ENCODE results near the gene CBLN3. TPM values are rescaled to one million over a fixed set of nuclear protein-coding genes. Genes with fewer than 3 reads are reported as not detected.

The CBLN3 gene
- total and polyA plus RNA-seq, 8 donors = 0.81 to 4.2 (median 2.1) TPM; not detected in 2

DNA sequence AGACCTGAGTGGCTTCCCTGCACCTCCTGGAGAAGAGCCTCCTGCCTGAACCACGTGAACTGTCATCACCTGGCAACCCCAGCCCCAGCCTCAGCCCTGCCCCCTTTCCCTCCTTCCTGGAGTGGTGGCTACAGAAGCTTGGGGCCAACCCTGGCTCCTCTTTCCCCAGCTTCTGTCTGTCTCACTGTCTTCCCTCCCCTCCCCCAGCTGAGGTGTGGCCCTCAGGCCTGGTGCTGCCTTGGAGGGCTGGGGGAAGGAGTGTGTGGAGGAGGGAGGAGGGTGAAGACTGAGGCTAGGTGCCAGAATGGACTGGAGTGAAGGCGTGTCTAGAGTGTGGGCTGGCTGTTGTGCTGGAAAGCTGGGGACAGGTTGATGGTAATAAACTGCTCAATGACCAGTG is 51.8 kb downstream of the CBLN3 start:
- H3K4me3 ChIP-seq = no peak overlapping the region
- peak in 1 of 2 donors; percentile 7 for DNase-seq
- intact Hi-C loops (cut with DNase I; ENCODE audit: low total_unique reads) = no loop called here
- H3K9me3 ChIP-seq = no peaks in the 10 kb centered on the region
- no peak overlapping the region for H3K27ac ChIP-seq
- TF ChIP-seq POLR2AphosphoS5 (IDR thresholded peaks at IDR 0.05) (no peak), EP300 (IDR thresholded peaks at IDR 0.05) (no peak), POLR2A (IDR thresholded peaks at IDR 0.05) (no peak)
- TF ChIP-seq, protein P1, sequence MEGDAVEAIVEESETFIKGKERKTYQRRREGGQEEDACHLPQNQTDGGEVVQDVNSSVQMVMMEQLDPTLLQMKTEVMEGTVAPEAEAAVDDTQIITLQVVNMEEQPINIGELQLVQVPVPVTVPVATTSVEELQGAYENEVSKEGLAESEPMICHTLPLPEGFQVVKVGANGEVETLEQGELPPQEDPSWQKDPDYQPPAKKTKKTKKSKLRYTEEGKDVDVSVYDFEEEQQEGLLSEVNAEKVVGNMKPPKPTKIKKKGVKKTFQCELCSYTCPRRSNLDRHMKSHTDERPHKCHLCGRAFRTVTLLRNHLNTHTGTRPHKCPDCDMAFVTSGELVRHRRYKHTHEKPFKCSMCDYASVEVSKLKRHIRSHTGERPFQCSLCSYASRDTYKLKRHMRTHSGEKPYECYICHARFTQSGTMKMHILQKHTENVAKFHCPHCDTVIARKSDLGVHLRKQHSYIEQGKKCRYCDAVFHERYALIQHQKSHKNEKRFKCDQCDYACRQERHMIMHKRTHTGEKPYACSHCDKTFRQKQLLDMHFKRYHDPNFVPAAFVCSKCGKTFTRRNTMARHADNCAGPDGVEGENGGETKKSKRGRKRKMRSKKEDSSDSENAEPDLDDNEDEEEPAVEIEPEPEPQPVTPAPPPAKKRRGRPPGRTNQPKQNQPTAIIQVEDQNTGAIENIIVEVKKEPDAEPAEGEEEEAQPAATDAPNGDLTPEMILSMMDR (IDR thresholded peaks at IDR 0.05) = no peak
- WGBS, 5 donors = 42 to 66% (median 61%) methylated on average over 2 of the region's 2 CpGs
- no peaks in the 10 kb centered on the region for H3K27me3 ChIP-seq
- peaks cover 0 to 50% (median 35%) of the 10 kb centered on the region in 4 donors for H3K36me3 ChIP-seq
- H3K4me1 ChIP-seq = no peaks in the 10 kb centered on the region

- no peak for DNase-seq
- Histone ChIP-seq H3K27ac (no peak overlapping the region), H3K9me3 (no peaks in the 10 kb centered on the region), H3K36me3 (peaks cover 0 to 56% (median 37%) of the 10 kb centered on the region in 4 donors), H3K4me3 (no peak overlapping the region), H3K27me3 (no peaks in the 10 kb centered on the region), H3K4me1 (no peaks in the 10 kb centered on the region)
- 81 to 89% (median 86%) methylated on average over 7 of the region's 7 CpGs for WGBS, 5 donors
- TF ChIP-seq POLR2A (IDR thresholded peaks at IDR 0.05) (no peak), POLR2AphosphoS5 (IDR thresholded peaks at IDR 0.05) (no peak), EP300 (IDR thresholded peaks at IDR 0.05) (no peak)
- TF ChIP-seq, protein P1 (IDR thresholded peaks at IDR 0.05) = no peak
- intact Hi-C loops (cut with DNase I; ENCODE audit: low total_unique reads) = no loop called here
Measured at GRCh38 chr14:24377126-24377525, 52.3 kb downstream of the CBLN3 start.

Other genes starting within 250 kb of the CBLN3 start
- 100 to 1,000 TPM in 1 of 5 donors, 10 to 100 TPM in 4; 14.3 to 227 (median 23.9) TPM for gene IPO4, start 240.9 kb downstream of the CBLN3 start, total RNA-seq
- 10 to 100 TPM in 1 of 3 donors, 1 to 10 TPM in 2; 9.3 to 15.2 (median 9.8) TPM for gene IPO4, start 240.9 kb downstream of the CBLN3 start, polyA plus RNA-seq
- gene TM9SF1, start 234.2 kb downstream of the CBLN3 start, total RNA-seq = 10 to 100 TPM in 4 of 5 donors, 1 to 10 TPM in 1; 6.4 to 79.7 (median 31.6) TPM
- 10 to 100 TPM; 14.6 to 28.2 (median 14.7) TPM for gene TM9SF1, start 234.2 kb downstream of the CBLN3 start, polyA plus RNA-seq
- gene TSSK4, start 224.0 kb downstream of the CBLN3 start, total RNA-seq = under 1 TPM in 1 of 5 donors, not detected in 4; 0.73 TPM
- gene TSSK4, start 224.0 kb downstream of the CBLN3 start, polyA plus RNA-seq = not detected
- 10 to 100 TPM in 4 of 5 donors, not detected in 1; 27.8 to 37.2 (median 31.8) TPM for gene CHMP4A, start 216.2 kb downstream of the CBLN3 start, total RNA-seq
- 100 to 1,000 TPM in 1 of 3 donors, 10 to 100 TPM in 2; 66.5 to 135 (median 70.7) TPM for gene CHMP4A, start 216.2 kb downstream of the CBLN3 start, polyA plus RNA-seq
- gene MDP1, start 213.6 kb downstream of the CBLN3 start, total RNA-seq = 10 to 100 TPM in 3 of 5 donors, 1 to 10 TPM in 1, not detected in 1; 9.3 to 16.1 (median 14.2) TPM
- gene MDP1, start 213.6 kb downstream of the CBLN3 start, polyA plus RNA-seq = 10 to 100 TPM; 25.6 to 26.9 (median 26.2) TPM
- 100 to 1,000 TPM in 3 of 5 donors, 10 to 100 TPM in 1, not detected in 1; 85.4 to 166 (median 132) TPM for gene NEDD8, start 197.3 kb downstream of the CBLN3 start, total RNA-seq
- gene NEDD8, start 197.3 kb downstream of the CBLN3 start, polyA plus RNA-seq = 100 to 1,000 TPM; 235 to 244 (median 237) TPM
- 100 to 1,000 TPM in 1 of 5 donors, 10 to 100 TPM in 4; 13.9 to 204 (median 31.2) TPM for gene GMPR2, start 196.7 kb downstream of the CBLN3 start, total RNA-seq
- gene GMPR2, start 196.7 kb downstream of the CBLN3 start, polyA plus RNA-seq = 10 to 100 TPM; 48.3 to 85.7 (median 53.9) TPM
- 10 to 100 TPM in 4 of 5 donors, 1 to 10 TPM in 1; 7.2 to 63.6 (median 39.1) TPM for gene TINF2, start 187.0 kb downstream of the CBLN3 start, total RNA-seq
- 10 to 100 TPM; 46.6 to 61.1 (median 50.6) TPM for gene TINF2, start 187.0 kb downstream of the CBLN3 start, polyA plus RNA-seq
- 10 to 100 TPM in 1 of 5 donors, 1 to 10 TPM in 4; 2.6 to 11.7 (median 4.9) TPM for gene TGM1, start 166.5 kb downstream of the CBLN3 start, total RNA-seq
- gene TGM1, start 166.5 kb downstream of the CBLN3 start, polyA plus RNA-seq = 100 to 1,000 TPM in 1 of 3 donors, 1 to 10 TPM in 2; 1.7 to 131 (median 5.3) TPM
- 100 to 1,000 TPM in 4 of 5 donors, 10 to 100 TPM in 1; 16.0 to 230 (median 187) TPM for gene RABGGTA, start 158.1 kb downstream of the CBLN3 start, total RNA-seq
- 10 to 100 TPM; 33.8 to 68.4 (median 41.9) TPM for gene RABGGTA, start 158.1 kb downstream of the CBLN3 start, polyA plus RNA-seq
- gene DHRS1, start 129.9 kb downstream of the CBLN3 start, total RNA-seq = 10 to 100 TPM in 3 of 5 donors, 1 to 10 TPM in 2; 5.3 to 71.9 (median 17.4) TPM
- gene DHRS1, start 129.9 kb downstream of the CBLN3 start, polyA plus RNA-seq = 10 to 100 TPM; 20.1 to 52.1 (median 30.1) TPM
- 10 to 100 TPM in 4 of 5 donors, 1 to 10 TPM in 1; 5.4 to 25.7 (median 12.8) TPM for gene NOP9, start 129.8 kb downstream of the CBLN3 start, total RNA-seq
- 10 to 100 TPM in 1 of 3 donors, 1 to 10 TPM in 2; 6.5 to 11.8 (median 8.4) TPM for gene NOP9, start 129.8 kb downstream of the CBLN3 start, polyA plus RNA-seq
- gene CIDEB, start 121.7 kb downstream of the CBLN3 start, total RNA-seq = 10 to 100 TPM in 2 of 5 donors, 1 to 10 TPM in 3; 5.0 to 11.2 (median 6.4) TPM
- 10 to 100 TPM in 1 of 3 donors, 1 to 10 TPM in 2; 6.0 to 14.2 (median 6.0) TPM for gene CIDEB, start 121.7 kb downstream of the CBLN3 start, polyA plus RNA-seq
- gene LTB4R2, start 119.5 kb downstream of the CBLN3 start, total RNA-seq = 10 to 100 TPM in 3 of 5 donors, 1 to 10 TPM in 1, not detected in 1; 9.9 to 71.5 (median 24.5) TPM
- gene LTB4R2, start 119.5 kb downstream of the CBLN3 start, polyA plus RNA-seq = 1 to 10 TPM in 1 of 3 donors, under 1 TPM in 1, not detected in 1; 0.25 to 6.0 TPM
- gene LTB4R, start 118.2 kb downstream of the CBLN3 start, total RNA-seq = 10 to 100 TPM in 3 of 5 donors, 1 to 10 TPM in 1, not detected in 1; 3.3 to 92.8 (median 24.6) TPM
- 10 to 100 TPM in 1 of 3 donors, 1 to 10 TPM in 2; 1.4 to 67.2 (median 4.1) TPM for gene LTB4R, start 118.2 kb downstream of the CBLN3 start, polyA plus RNA-seq
- 100 to 1,000 TPM in 1 of 5 donors, 10 to 100 TPM in 4; 18.2 to 118 (median 33.3) TPM for gene ADCY4, start 94.6 kb downstream of the CBLN3 start, total RNA-seq
- 10 to 100 TPM; 15.2 to 18.9 (median 18.8) TPM for gene ADCY4, start 94.6 kb downstream of the CBLN3 start, polyA plus RNA-seq
- gene RIPK3, start 89.7 kb downstream of the CBLN3 start, total RNA-seq = 10 to 100 TPM in 4 of 5 donors, 1 to 10 TPM in 1; 6.4 to 42.6 (median 12.5) TPM
- gene RIPK3, start 89.7 kb downstream of the CBLN3 start, polyA plus RNA-seq = 10 to 100 TPM; 12.7 to 18.3 (median 14.3) TPM
- gene NFATC4, start 61.5 kb downstream of the CBLN3 start, total RNA-seq = 10 to 100 TPM; 20.1 to 64.8 (median 33.0) TPM
- gene NFATC4, start 61.5 kb downstream of the CBLN3 start, polyA plus RNA-seq = 100 to 1,000 TPM in 1 of 3 donors, 10 to 100 TPM in 2; 71.4 to 119 (median 99.0) TPM
- 10 to 100 TPM in 2 of 5 donors, 1 to 10 TPM in 3; 2.9 to 16.0 (median 8.1) TPM for gene NYNRIN, start 30.7 kb downstream of the CBLN3 start, total RNA-seq
- 1 to 10 TPM; 2.3 to 3.3 (median 2.3) TPM for gene NYNRIN, start 30.7 kb downstream of the CBLN3 start, polyA plus RNA-seq
- gene KHNYN, start 286 bp upstream of the CBLN3 start, total RNA-seq = 100 to 1,000 TPM in 1 of 5 donors, 10 to 100 TPM in 4; 63.4 to 348 (median 77.2) TPM
- gene KHNYN, start 286 bp upstream of the CBLN3 start, polyA plus RNA-seq = 10 to 100 TPM; 13.9 to 23.4 (median 22.9) TPM
- 10 to 100 TPM; 10.8 to 71.2 (median 42.4) TPM for gene SDR39U1, start 13.1 kb upstream of the CBLN3 start, total RNA-seq
- 10 to 100 TPM; 37.0 to 64.8 (median 41.8) TPM for gene SDR39U1, start 13.1 kb upstream of the CBLN3 start, polyA plus RNA-seq
- 1 to 10 TPM in 1 of 5 donors, not detected in 4; 1.7 TPM for gene CMA1, start 78.6 kb upstream of the CBLN3 start, total RNA-seq
- under 1 TPM in 1 of 3 donors, not detected in 2; 0.23 TPM for gene CMA1, start 78.6 kb upstream of the CBLN3 start, polyA plus RNA-seq
- 1 to 10 TPM in 2 of 5 donors, under 1 TPM in 1, not detected in 2; 0.89 to 7.5 (median 3.3) TPM for gene CTSG, start 146.6 kb upstream of the CBLN3 start, total RNA-seq
- gene CTSG, start 146.6 kb upstream of the CBLN3 start, polyA plus RNA-seq = 1 to 10 TPM in 1 of 3 donors, under 1 TPM in 2; 0.28 to 2.3 (median 0.37) TPM
- 1 to 10 TPM in 1 of 5 donors, under 1 TPM in 1, not detected in 3; 0.92 to 2.0 TPM for gene GZMH, start 180.0 kb upstream of the CBLN3 start, total RNA-seq
- 1 to 10 TPM in 2 of 3 donors, under 1 TPM in 1; 0.44 to 1.8 (median 1.8) TPM for gene GZMH, start 180.0 kb upstream of the CBLN3 start, polyA plus RNA-seq
- 1 to 10 TPM in 1 of 5 donors, under 1 TPM in 1, not detected in 3; 0.92 to 2.9 TPM for gene GZMB, start 204.5 kb upstream of the CBLN3 start, total RNA-seq
- 1 to 10 TPM; 1.6 to 4.0 (median 2.3) TPM for gene GZMB, start 204.5 kb upstream of the CBLN3 start, polyA plus RNA-seq

Measured in stomach (tissue), 9 donors.